Keratinocyte (primary cell): ENCODE results near the gene EYS. TPM values are rescaled to one million over a fixed set of nuclear protein-coding genes. Genes with fewer than 3 reads are reported as not detected.

ENCODE experiments used
- DNase-seq: peaks from one replicate; pipeline ENCODE4 v3.0.0-alpha.2; 2011; ENCODE audit warnings: low read depth, missing footprints, low spot score
- FAIRE-seq: peaks from 2 replicates; lab custom pipeline; 2011; peaks lifted over from hg19 to GRCh38; lab: Jason Lieb, UNC
- H2AFZ ChIP-seq: 2 replicates; pipeline ENCODE4 v1.6.0; 2012; ENCODE audit warnings: low read length, control low read depth, inconsistent platforms; ENCODE audit not compliant: control insufficient read depth
- H3K27ac ChIP-seq: 2 replicates; pipeline ENCODE4 v1.5.1; 2011; ENCODE audit warnings: low read length; ENCODE audit not compliant: control insufficient read depth, insufficient read depth
- H3K27me3 ChIP-seq: 3 replicates; pipeline ENCODE4 v1.6.0; 2011; ENCODE audit warnings: low read length; ENCODE audit not compliant: control insufficient read depth, insufficient read depth; ENCODE audit errors: extremely low read depth
- H3K36me3 ChIP-seq, 2 experiments: 2 replicates in 1 of 2; 3 replicates in 1 of 2; pipeline ENCODE4 v1.5.1; 2011; ENCODE audit warnings: low read length in 2 of 2, mild to moderate bottlenecking in 1 of 2; ENCODE audit not compliant: control insufficient read depth in 2 of 2, insufficient read depth in 2 of 2; ENCODE audit errors: extremely low read depth in 1 of 2
- H3K4me1 ChIP-seq: 3 replicates; pipeline ENCODE4 v1.5.1; 2011; ENCODE audit warnings: low read length; ENCODE audit not compliant: control insufficient read depth, insufficient read depth; ENCODE audit errors: extremely low read depth
- H3K4me2 ChIP-seq: 3 replicates; pipeline ENCODE4 v1.6.0; 2011; ENCODE audit warnings: low read depth, low read length; ENCODE audit not compliant: control insufficient read depth, insufficient read depth; ENCODE audit errors: extremely low read depth
- H3K4me3 ChIP-seq, 3 experiments: fragments of 200-600 bp in 1 of 3; sonication (generic) in 1 of 3; 2 replicates in 2 of 3; 3 replicates in 1 of 3; pipeline ENCODE4 v1.5.1; 2011 to 2016; ENCODE audit warnings: low read length in 3 of 3, mild to moderate bottlenecking in 3 of 3, control low read depth in 2 of 3, inconsistent platforms in 1 of 3, low read depth in 1 of 3, mixed read lengths in 1 of 3, mixed run types in 1 of 3, moderate library complexity in 1 of 3; ENCODE audit not compliant: control insufficient read depth in 2 of 3, insufficient read depth in 2 of 3; ENCODE audit errors: extremely low read depth in 1 of 3
- H3K79me2 ChIP-seq: 2 replicates; pipeline ENCODE4 v1.6.0; 2012; ENCODE audit warnings: low read length; ENCODE audit not compliant: control insufficient read depth, insufficient read depth
- H3K9ac ChIP-seq: 3 replicates; pipeline ENCODE4 v1.6.0; 2011; ENCODE audit warnings: low read length; ENCODE audit not compliant: control insufficient read depth, insufficient read depth; ENCODE audit errors: extremely low read depth
- H3K9me1 ChIP-seq: 3 replicates; pipeline ENCODE4 v1.6.0; 2011; ENCODE audit warnings: low read length; ENCODE audit not compliant: control insufficient read depth, insufficient read depth; ENCODE audit errors: extremely low read depth
- H3K9me3 ChIP-seq: 2 replicates; pipeline ENCODE4 v1.5.1; 2012; ENCODE audit warnings: low read depth, low read length; ENCODE audit not compliant: control insufficient read depth
- H4K20me1 ChIP-seq: 3 replicates; pipeline ENCODE4 v1.6.0; 2011; ENCODE audit warnings: low read length; ENCODE audit not compliant: control insufficient read depth, insufficient read depth; ENCODE audit errors: extremely low read depth
- EZH2 ChIP-seq: IDR thresholded peaks from one replicate; pipeline ENCODE4 v1.6.1; 2012; ENCODE audit warnings: inconsistent platforms, mild to moderate bottlenecking, low read length, moderate library complexity
- dilution Hi-C: fragments of 300-500 bp; cut with MboI; formaldehyde crosslinking; loops from one replicate; pipeline ENCODE4 v1.7.0; 2020; ENCODE audit warnings: low sequenced_read_pairs; ENCODE audit not compliant: extremely low pct_ligation_motif_present
- polyA plus RNA-seq, 5 experiments: library from polyadenylated mRNA; depleted of rRNA in 3 of 5; stranded (reverse) in 3 of 5; stranded (forward) in 1 of 5; unstranded in 1 of 5; fragments of >200 nt; gene quantifications; 1 replicate in 1 of 5; 2 replicates in 3 of 5; 3 replicates in 1 of 5; pipeline versions ENCODE4 v1.2.1 to v1.2.3, GENCODE V29; 2011 to 2012; ENCODE audit warnings: missing spikeins in 2 of 5, low read depth in 1 of 5, low replicate concordance in 1 of 5
- TF ChIP-seq, protein P1 (sequence below), 3 experiments: IDR thresholded peaks in 1 of 3; conservative IDR thresholded peaks in 1 of 3; optimal IDR thresholded peaks in 1 of 3; 2 replicates in 2 of 3; 3 replicates in 1 of 3; pipeline versions ENCODE3 to v1.5.1; 2011; ENCODE audit warnings: low read length in 3 of 3, mild to moderate bottlenecking in 3 of 3, moderate library complexity in 2 of 3, control low read depth in 1 of 3, inconsistent platforms in 1 of 3; ENCODE audit not compliant: insufficient read depth in 2 of 3; ENCODE audit errors: extremely low read depth in 1 of 3

Gene EYS
- polyA plus RNA-seq, 1 donor (not counting 4 experiments of a cell fraction or from before 2014, with no cell fraction given), result 0.34 TPM

DNA sequence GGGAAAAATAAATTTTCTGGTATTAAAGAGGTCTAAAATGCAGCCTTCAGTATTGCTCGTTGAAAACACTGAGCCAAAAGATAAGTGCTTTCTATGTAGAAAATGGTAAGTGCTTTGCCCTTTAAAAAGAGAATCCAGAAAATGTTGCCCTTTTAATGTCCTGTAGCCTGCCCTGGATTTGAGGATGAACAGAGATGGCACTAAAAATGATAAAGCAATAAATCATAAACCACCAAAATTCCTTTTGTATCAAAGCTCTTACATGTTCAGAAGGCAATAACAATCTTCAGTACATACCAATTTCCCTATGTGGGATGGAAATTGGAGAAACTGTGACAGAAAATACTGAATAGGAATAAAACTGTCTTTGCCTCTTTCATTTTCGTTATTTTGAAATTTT is 1665.7 kb downstream of the EYS start:
- Histone ChIP-seq H3K4me3 (no peak overlapping the region), H3K9me1 (no peaks in the 10 kb centered on the region), H3K36me3 (no peaks in the 10 kb centered on the region), H3K4me2 (no peak overlapping the region), H2AFZ (no peak overlapping the region), H3K4me1 (no peaks in the 10 kb centered on the region), H3K27ac (no peak overlapping the region), H3K27me3 (no peaks in the 10 kb centered on the region), H3K9me3 (no peaks in the 10 kb centered on the region), H3K9ac (no peak overlapping the region), H3K79me2 (no peaks in the 10 kb centered on the region), H4K20me1 (no peaks in the 10 kb centered on the region)
- DNase-seq (no peak), FAIRE-seq (no peak)
- dilution Hi-C loops, result no loop called here
- TF ChIP-seq EZH2, result no peak
- TF ChIP-seq, protein P1, sequence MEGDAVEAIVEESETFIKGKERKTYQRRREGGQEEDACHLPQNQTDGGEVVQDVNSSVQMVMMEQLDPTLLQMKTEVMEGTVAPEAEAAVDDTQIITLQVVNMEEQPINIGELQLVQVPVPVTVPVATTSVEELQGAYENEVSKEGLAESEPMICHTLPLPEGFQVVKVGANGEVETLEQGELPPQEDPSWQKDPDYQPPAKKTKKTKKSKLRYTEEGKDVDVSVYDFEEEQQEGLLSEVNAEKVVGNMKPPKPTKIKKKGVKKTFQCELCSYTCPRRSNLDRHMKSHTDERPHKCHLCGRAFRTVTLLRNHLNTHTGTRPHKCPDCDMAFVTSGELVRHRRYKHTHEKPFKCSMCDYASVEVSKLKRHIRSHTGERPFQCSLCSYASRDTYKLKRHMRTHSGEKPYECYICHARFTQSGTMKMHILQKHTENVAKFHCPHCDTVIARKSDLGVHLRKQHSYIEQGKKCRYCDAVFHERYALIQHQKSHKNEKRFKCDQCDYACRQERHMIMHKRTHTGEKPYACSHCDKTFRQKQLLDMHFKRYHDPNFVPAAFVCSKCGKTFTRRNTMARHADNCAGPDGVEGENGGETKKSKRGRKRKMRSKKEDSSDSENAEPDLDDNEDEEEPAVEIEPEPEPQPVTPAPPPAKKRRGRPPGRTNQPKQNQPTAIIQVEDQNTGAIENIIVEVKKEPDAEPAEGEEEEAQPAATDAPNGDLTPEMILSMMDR (optimal IDR thresholded peaks at IDR 0.05 in 1 of 3, IDR thresholded peaks at IDR 0.05 in 1 of 3, conservative IDR thresholded peaks at IDR 0.05 in 1 of 3; ENCODE audit: extremely low read depth in 1 of 3, insufficient read depth in 2 of 3, low read length in 3 of 3), result no peak

DNA sequence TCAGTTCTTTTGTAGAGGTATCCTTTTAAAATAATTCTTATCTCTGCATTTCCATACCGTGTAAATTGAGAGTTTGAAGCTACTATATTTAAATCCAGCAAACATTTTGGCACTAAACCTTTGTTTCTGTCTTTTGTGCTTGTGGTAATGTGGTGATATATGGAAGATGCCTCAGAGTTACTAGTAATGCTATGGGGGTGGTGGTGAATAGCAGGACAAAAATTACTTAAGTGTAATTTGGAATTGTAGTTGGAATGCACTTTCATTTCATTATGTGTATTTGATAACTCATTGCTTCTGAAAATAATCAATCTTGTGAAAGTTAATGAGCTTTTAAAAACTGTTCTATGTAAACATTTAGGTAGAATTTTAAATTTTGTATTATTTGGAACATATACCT is 1666.9 kb downstream of the EYS start:
- no peaks in the 10 kb centered on the region for H3K36me3 ChIP-seq
- dilution Hi-C loops, result no loop called here
- no peak overlapping the region for H3K4me2 ChIP-seq
- DNase-seq (no peak), FAIRE-seq (no peak)
- peaks cover 6% of the 10 kb centered on the region for H3K4me1 ChIP-seq
- H4K20me1 ChIP-seq, result no peaks in the 10 kb centered on the region
- H3K9me1 ChIP-seq, result no peaks in the 10 kb centered on the region
- no peak overlapping the region for H3K9ac ChIP-seq
- no peaks in the 10 kb centered on the region for H3K27me3 ChIP-seq
- no peaks in the 10 kb centered on the region for H3K79me2 ChIP-seq
- no peak overlapping the region for H3K27ac ChIP-seq
- TF ChIP-seq EZH2, result no peak
- TF ChIP-seq, protein P1 (optimal IDR thresholded peaks at IDR 0.05 in 1 of 3, IDR thresholded peaks at IDR 0.05 in 1 of 3, conservative IDR thresholded peaks at IDR 0.05 in 1 of 3; ENCODE audit: extremely low read depth in 1 of 3, insufficient read depth in 2 of 3, low read length in 3 of 3), result no peak
- H2AFZ ChIP-seq, result no peak overlapping the region
- no peaks in the 10 kb centered on the region for H3K9me3 ChIP-seq
- H3K4me3 ChIP-seq, result no peak overlapping the region
